Gastroesophageal sphincter (tissue), 4 donors: ENCODE data around the gene TOB1. TPM values are rescaled to one million over a fixed set of nuclear protein-coding genes. Genes with fewer than 3 reads are reported as not detected.
"Not testable (repeated sequence)": the region's sequence is repeated elsewhere in the genome, so short reads cannot be mapped to it uniquely, and the experiment has no call there.

Source experiments
- ATAC-seq: fragments of 150-250 bp; one replicate; pipeline ENCODE4 v1.9.1; 2016; ENCODE audit warnings: mild to moderate bottlenecking, moderate library complexity
- H3K27ac ChIP-seq, 4 donors: fragments of 200-600 bp; sonication (generic) in 3 of 4; 1 replicate in 3 of 4; 2 replicates in 1 of 4; pipeline ENCODE4 v1.5.1; 2016 to 2019
- H3K27me3 ChIP-seq: fragments of 200-600 bp; sonication (generic); one replicate; pipeline ENCODE4 v1.5.1; 2019
- H3K36me3 ChIP-seq, 2 donors: fragments of 200-600 bp; sonication (generic); one replicate each; pipeline ENCODE4 v1.5.1; 2019; ENCODE audit warnings: control low read depth in 1 of 2
- H3K4me1 ChIP-seq, 3 donors: fragments of 200-600 bp; sonication (generic); 1 replicate in 2 of 3; 2 replicates in 1 of 3; pipeline ENCODE4 v1.5.1; 2016 to 2019; ENCODE audit warnings: control low read depth in 2 of 3
- H3K4me3 ChIP-seq, 2 donors: fragments of 200-600 bp; sonication (generic); one replicate each; pipeline ENCODE4 v1.5.1; 2019; ENCODE audit warnings: mild to moderate bottlenecking in 1 of 2, moderate library complexity in 1 of 2
- H3K9me3 ChIP-seq, 3 donors: fragments of 200-600 bp; sonication (generic); one replicate each; pipeline ENCODE4 v1.5.1; 2017 to 2019; ENCODE audit warnings: control low read depth in 2 of 3
- CTCF ChIP-seq, 4 experiments: fragments of 200-600 bp in 2 of 4; fragments of 450-650 bp in 2 of 4; sonication (generic) in 1 of 4; IDR thresholded peaks; one replicate each; pipeline ENCODE4 v1.5.1; 2017 to 2019; ENCODE audit warnings: antibody characterized with exemption in 4 of 4, mild to moderate bottlenecking in 2 of 4, moderate library complexity in 2 of 4
- EP300 ChIP-seq: sonication (generic); formaldehyde crosslinking; IDR thresholded peaks from one replicate; pipeline ENCODE4 v1.6.1; 2017; ENCODE audit warnings: antibody characterized with exemption, mild to moderate bottlenecking
- POLR2A ChIP-seq, 2 donors: fragments of 450-650 bp; IDR thresholded peaks; one replicate each; pipeline ENCODE4 v1.6.1; 2017; ENCODE audit warnings: antibody characterized with exemption in 2 of 2, mild to moderate bottlenecking in 2 of 2, moderate library complexity in 1 of 2
- POLR2AphosphoS5 ChIP-seq: sonication (generic); formaldehyde crosslinking; IDR thresholded peaks from one replicate; pipeline ENCODE4 v1.6.1; 2017; ENCODE audit warnings: antibody characterized with exemption
- WGBS, 2 donors: methylation state at CpG; one replicate each; pipeline ENCODE4 v1.1.5; 2018; ENCODE audit warnings: low coverage in 1 of 2; 5-methylcytosine and 5-hydroxymethylcytosine counted together
- total RNA-seq, 4 donors: library from RNA; depleted of rRNA; stranded (reverse); fragments of >200 nt; gene quantifications; one replicate each; pipeline ENCODE4 v1.1.0, GENCODE V29; 2016

The TOB1 gene
- total RNA-seq, 4 donors from 2014 or later: 27.8 to 47.2 (median 29.6) TPM

DNA sequence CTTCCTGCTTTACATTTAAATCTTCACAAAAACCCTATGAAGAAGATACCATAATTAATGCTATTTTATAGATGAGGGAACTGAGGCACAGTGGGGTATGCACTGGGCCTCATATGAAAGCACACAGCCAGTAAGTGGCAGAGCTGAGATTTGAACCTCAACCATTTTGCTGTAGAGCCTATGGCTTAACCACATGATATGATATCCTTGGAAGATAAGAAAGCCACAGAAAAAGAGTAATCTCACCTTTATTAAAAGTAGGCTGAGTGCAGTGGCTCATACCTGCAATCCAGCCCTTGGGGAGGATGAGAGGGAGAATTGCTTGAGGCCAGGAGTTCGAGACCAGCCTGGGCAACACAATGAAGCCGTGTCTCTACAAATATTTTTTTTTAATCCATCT lies 15.0 kb upstream of the TOB1 start:
- Histone ChIP-seq H3K9me3 (peaks cover 0 to 6% (median 0%) of the 10 kb centered on the region in 3 donors), H3K27ac (no peak overlapping the region), H3K4me1 (no peaks in the 10 kb centered on the region), H3K27me3 (no peaks in the 10 kb centered on the region), H3K4me3 (no peak overlapping the region), H3K36me3 (no peaks in the 10 kb centered on the region)
- no peak for ATAC-seq
- WGBS, 2 donors: 67 to 79% methylated on average over 1 to 2 of the region's 2 CpGs
- no peak for TF ChIP-seq CTCF (IDR thresholded peaks at IDR 0.05)
- no peak for TF ChIP-seq EP300
- no peak for TF ChIP-seq POLR2A (IDR thresholded peaks at IDR 0.05)
- TF ChIP-seq POLR2AphosphoS5: no peak

- TF ChIP-seq POLR2A (IDR thresholded peaks at IDR 0.05) (no peak), EP300 (no peak), POLR2AphosphoS5 (no peak), CTCF (IDR thresholded peaks at IDR 0.05) (no peak)
- Histone ChIP-seq H3K36me3 (no peaks in the 10 kb centered on the region), H3K27me3 (no peaks in the 10 kb centered on the region), H3K4me3 (no peak overlapping the region), H3K9me3 (peaks cover 0 to 6% (median 0%) of the 10 kb centered on the region in 3 donors), H3K4me1 (peaks cover 0 to 16% (median 0%) of the 10 kb centered on the region in 3 donors), H3K27ac (no peak overlapping the region)
- 85 to 86% methylated on average over 4 to 5 of the region's 5 CpGs for WGBS, 2 donors
- ATAC-seq: no peak
Measured at GRCh38 chr17:50879086-50879485, 12.9 kb upstream of the TOB1 start.

DNA sequence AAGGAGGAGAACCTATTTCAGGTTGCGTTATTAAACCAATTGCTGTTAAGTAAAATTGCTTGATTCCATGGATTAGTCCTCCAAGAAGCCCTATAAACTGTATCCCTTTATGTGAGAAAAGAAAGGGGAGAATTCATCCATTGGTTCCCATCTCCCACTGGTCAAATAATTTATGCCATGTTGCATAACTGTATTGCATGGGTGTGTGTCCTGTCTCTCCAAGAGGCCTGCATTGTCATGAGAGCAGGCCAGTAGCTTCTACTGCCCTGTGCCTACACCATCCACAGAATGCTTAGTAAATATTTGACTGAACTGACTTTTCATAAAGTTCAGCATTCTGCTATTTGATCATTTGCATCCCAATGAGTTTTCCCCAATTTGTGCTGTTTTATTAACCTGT lies 11.7 kb upstream of the TOB1 start:
- no peaks in the 10 kb centered on the region for H3K36me3 ChIP-seq
- no peaks in the 10 kb centered on the region for H3K27me3 ChIP-seq
- H3K4me3 ChIP-seq: no peak overlapping the region
- no peak overlapping the region for H3K27ac ChIP-seq
- TF ChIP-seq CTCF (IDR thresholded peaks at IDR 0.05) (no peak), EP300 (no peak), POLR2AphosphoS5 (no peak), POLR2A (IDR thresholded peaks at IDR 0.05) (no peak)
- WGBS, 2 donors: 88 to 100% methylated on average over 1 of the region's 1 CpG
- H3K9me3 ChIP-seq: peaks cover 0 to 6% (median 0%) of the 10 kb centered on the region in 3 donors
- peaks cover 0 to 21% (median under 1%) of the 10 kb centered on the region in 3 donors for H3K4me1 ChIP-seq
- ATAC-seq: no peak

- H3K4me3 ChIP-seq, H3K9me3 ChIP-seq, ATAC-seq, H3K27me3 ChIP-seq, H3K27ac ChIP-seq, H3K36me3 ChIP-seq: not testable (repeated sequence)
- H3K4me1 ChIP-seq: peaks cover 0 to 29% (median 2%) of the 10 kb centered on the region in 3 donors
- 95 to 100% methylated on average over 2 to 5 of the region's 9 CpGs for WGBS, 2 donors
Measured at GRCh38 chr17:50877042-50877441, 10.9 kb upstream of the TOB1 start.

- H3K27me3 ChIP-seq: no peaks in the 10 kb centered on the region
- WGBS, 2 donors: 51 to 65% methylated on average over 2 of the region's 2 CpGs
- H3K27ac ChIP-seq: no peak overlapping the region
- H3K4me3 ChIP-seq: no peak overlapping the region
- no peak for ATAC-seq
- H3K4me1 ChIP-seq: peaks cover 0 to 34% (median 2%) of the 10 kb centered on the region in 3 donors
- no peaks in the 10 kb centered on the region for H3K36me3 ChIP-seq
- peaks cover 0 to 4% (median 0%) of the 10 kb centered on the region in 3 donors for H3K9me3 ChIP-seq
- TF ChIP-seq CTCF (IDR thresholded peaks at IDR 0.05): no peak
- no peak for TF ChIP-seq POLR2A (IDR thresholded peaks at IDR 0.05)
- TF ChIP-seq EP300: no peak
- no peak for TF ChIP-seq POLR2AphosphoS5
Measured at GRCh38 chr17:50875074-50875473, 8.9 kb upstream of the TOB1 start.
